H1 (cell line): Measurements from ENCODE around the gene NINJ2. TPM values are rescaled to one million over a fixed set of nuclear protein-coding genes. Genes with fewer than 3 reads are reported as not detected.

ENCODE experiments used
- PHF8 ChIP-seq: fragments of 200-600 bp; sonication (generic); conservative IDR thresholded peaks from 2 replicates; pipeline ENCODE4 v1.7.1; 2012; ENCODE audit warnings: low read depth, mild to moderate bottlenecking, inconsistent platforms, low read length, moderate library complexity
- polyA plus RNA-seq, 7 experiments: library from polyadenylated mRNA; depleted of rRNA in 3 of 7; stranded (reverse) in 5 of 7; unstranded in 2 of 7; fragments of >200 nt in 5 of 7; fragments of 200-250 nt in 2 of 7; gene quantifications; 1 replicate in 5 of 7; 2 replicates in 1 of 7; 4 replicates in 1 of 7; pipeline versions ENCODE4 v1.2.1 to v1.2.3, GENCODE V29; 2011 to 2013; ENCODE audit warnings: missing spikeins in 2 of 7, mixed read lengths in 2 of 7
- total RNA-seq: library from RNA; stranded (reverse); fragmentation: NEBNext Ultra II Directional; extraction: Animal tissue kit (Norgen Biotek cat#: 25700); gene quantifications from 2 replicates; pipeline ENCODE4 v1.2.1, GENCODE V29; 2021

The NINJ2 gene
- total and polyA plus RNA-seq, 2 of the 8 experiments (the other 6 are each of a cell fraction or from before 2014, with no cell fraction given): 1.4 TPM; not detected in 1

- no peak for TF ChIP-seq PHF8
Measured at GRCh38 chr12:674272-674781, 11.1 kb upstream of the NINJ2 start (continued).
